GM19324 (cell line): ENCODE measurements around the gene EPRS1.
A peak's percentile ranks its signal among the peaks of the same experiment; 100 is the strongest.

Source experiments
- ATAC-seq: cut with Tn5 transposase; IDR thresholded peaks from one replicate; pipeline ENCODE4 v1.9.1; 2021; ENCODE audit warnings: mild to moderate bottlenecking, moderate library complexity; ENCODE audit not compliant: unreplicated experiment, low FRiP score

The EPRS1 gene

GRCh38 chr1:220046052-220046930 is at the start of gene EPRS1:
EPRS1 (minus strand) TSS chr1:220046505; CDS start chr1:220046388, 117 bp downstream.
- ATAC-seq, result peak; percentile 100

GRCh38 chr1:220094016-220094911 is 48.0 kb upstream of the EPRS1 start, which contains the start of gene IARS2:
IARS2 (plus strand) TSS chr1:220094132; CDS start chr1:220094217, 85 bp downstream.
- peak; percentile 63 for ATAC-seq

- no peak for ATAC-seq
Measured at GRCh38 chr1:220093361-220094015, 47.2 kb upstream of the EPRS1 start.

DNA sequence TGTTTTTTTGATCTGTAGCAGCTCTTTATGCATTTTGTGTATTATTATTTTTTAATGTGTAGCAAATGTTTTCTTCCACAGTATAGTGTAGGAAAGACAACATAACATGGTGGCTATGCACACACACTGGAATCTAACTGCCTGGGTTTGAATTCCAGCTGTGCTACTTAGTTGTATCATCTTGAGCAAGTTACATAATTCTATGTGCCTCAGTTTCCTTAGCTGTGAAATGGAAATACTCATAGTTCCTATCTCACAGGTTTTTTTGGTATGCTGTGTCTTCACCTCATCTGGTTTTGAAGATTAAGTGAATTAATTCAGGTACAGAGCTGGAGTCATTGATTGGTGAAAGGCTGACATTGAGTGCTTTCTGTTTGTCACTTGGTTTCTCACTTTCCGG is 46.4 kb upstream of the EPRS1 start:
- no peak for ATAC-seq

GRCh38 chr1:220089650-220090556 is 43.6 kb upstream of the EPRS1 start, which contains the start of gene BPNT1:
BPNT1 (minus strand) TSS chr1:220089788; CDS start chr1:220079846, 9,942 bp downstream.
- peak; percentile 70 for ATAC-seq

- peak; percentile 55 for ATAC-seq
Measured at GRCh38 chr1:220086261-220086686, 40.0 kb upstream of the EPRS1 start.

DNA sequence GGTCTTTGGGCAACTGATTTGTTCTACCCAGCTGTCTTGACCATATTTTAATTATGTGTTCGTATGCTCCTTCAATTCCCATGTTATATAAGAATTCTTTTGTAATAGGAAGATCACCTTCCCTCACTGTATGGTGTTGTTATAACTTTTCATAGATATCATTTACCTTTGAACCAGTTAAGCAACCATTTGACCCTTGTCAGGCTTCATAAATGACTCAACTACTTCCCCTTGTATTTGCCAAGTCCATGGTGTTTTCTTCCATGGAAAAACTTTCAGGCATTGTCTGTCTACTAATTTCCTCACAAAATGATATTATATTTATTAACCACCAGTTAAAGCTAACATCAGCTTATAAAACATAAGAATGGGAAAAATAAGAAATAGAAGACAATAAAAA is 38.2 kb upstream of the EPRS1 start:
- no peak for ATAC-seq

- ATAC-seq, result no peak
Measured at GRCh38 chr1:220077887-220078286, 31.6 kb upstream of the EPRS1 start.

- no peak for ATAC-seq
Measured at GRCh38 chr1:220076861-220077762, 30.8 kb upstream of the EPRS1 start.

- no peak for ATAC-seq
Measured at GRCh38 chr1:220067269-220068204, 21.2 kb upstream of the EPRS1 start.

DNA sequence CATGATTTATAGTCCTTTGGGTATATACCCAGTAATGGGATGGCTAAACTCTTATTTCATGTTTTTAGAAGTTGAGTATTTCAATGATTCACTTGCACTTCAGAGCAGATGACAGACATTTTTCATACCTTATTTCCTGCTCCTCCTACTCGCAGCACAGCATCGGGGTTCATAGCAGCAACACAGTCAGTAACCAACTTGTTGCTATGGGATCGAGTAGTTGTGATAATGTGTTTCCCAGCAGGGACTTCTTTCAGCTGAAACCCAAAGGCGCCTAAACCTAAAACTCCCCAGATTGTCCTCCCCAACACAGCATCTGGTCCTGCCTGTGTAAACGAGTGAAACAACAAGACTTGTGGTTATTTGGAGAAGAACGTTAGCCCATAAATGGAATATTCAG is 16.3 kb upstream of the EPRS1 start:
- no peak for ATAC-seq

DNA sequence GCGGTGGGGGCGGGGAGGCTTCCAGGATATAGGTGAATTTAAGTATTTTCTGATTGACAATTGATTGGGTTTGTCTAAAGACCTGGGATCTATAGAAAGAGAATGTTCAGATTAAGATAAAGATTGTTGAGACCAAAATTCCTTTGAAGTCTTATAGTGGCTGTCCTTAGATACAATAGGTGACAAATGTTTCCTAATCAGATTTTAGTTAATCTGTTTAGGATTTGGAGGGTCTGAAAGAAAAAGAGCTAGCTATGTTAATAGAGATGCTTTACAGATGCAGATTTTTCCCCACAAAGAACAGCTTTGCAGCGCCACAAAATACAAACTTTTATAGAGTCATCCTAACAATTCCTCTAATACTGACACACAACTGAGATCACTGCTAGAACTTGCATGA is 14.6 kb upstream of the EPRS1 start:
- ATAC-seq, result no peak

- no peak for ATAC-seq
Measured at GRCh38 chr1:220056374-220056773, 10.1 kb upstream of the EPRS1 start.

DNA sequence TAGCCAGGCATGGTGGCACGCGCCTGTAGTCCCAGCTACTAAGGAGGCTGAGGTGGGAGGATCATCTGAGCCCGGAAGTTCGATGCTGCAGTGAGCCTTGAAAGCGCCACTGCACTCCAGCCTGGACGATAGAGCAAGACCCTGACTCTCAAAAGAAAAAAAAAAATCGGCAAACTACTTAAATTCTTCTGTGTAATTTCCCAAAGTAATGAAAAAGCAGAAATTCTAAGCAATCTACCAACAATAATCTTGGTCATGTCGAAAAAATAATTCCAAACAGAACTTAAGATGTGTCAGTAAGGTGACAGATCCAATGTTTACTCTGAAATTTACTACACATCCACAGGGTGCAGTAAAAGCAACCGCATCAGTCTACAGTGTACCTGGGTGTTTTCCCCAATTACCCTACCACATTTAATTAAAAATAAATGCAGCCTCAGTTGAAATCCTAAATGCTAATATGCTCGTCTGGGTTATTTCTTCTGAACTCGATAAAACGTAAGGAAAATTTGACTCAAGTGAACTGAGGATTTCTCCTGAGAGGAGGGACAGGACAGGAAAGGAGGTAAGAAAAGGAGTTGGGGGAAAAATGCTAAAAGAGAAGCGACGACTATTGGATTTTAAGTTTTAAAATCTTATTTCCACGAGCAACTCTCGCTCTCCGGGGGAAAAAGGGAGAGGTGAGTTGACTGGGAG is 801 bp downstream of the EPRS1 start:
- no peak for ATAC-seq

DNA sequence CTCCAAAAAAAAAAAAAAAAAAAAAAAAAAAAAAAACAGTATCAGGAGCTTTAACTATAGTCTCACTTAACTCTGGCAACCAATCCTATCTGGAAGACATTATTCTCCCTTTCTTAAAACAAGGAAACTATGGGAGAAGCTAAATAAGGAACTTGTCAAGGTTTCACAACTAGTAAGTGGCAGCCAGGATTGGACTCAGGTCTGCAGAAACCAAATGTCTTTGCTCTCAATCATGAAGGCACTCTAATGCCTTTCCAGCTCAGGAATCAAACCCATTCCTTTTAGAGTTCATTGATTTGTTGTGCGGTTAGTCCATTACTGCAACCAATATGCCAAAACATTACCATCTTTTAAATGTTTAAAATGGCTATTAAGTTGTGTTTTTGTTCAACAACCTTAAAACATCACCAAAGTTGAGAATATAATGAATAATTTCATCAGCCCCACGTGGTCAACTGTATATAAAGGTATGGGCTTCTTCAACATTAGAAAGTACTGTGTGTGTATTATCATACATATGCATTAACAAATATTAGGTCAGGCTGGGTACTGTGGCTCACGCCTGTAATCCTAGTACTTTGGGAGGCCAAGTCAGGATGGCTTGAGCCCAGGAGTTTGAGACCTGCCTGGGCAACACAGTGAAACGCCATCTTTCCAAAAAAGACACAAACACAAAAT is 1.5 kb downstream of the EPRS1 start:
- ATAC-seq, result no peak

- ATAC-seq, result no peak
Measured at GRCh38 chr1:220043646-220044045, 2.7 kb downstream of the EPRS1 start.
